Measurements from ENCODE around the gene PRND. TPM values are rescaled to one million over a fixed set of nuclear protein-coding genes. Genes with fewer than 3 reads are reported as not detected.
"Not testable (repeated sequence)": the region's sequence is repeated elsewhere in the genome, so short reads cannot be mapped to it uniquely, and the experiment has no call there.

The PRND gene
- total and polyA plus RNA-seq, 2 of the 13 experiments (the other 11 are each of a cell fraction or from before 2014, with no cell fraction given): not detected

- not testable (repeated sequence) for TF ChIP-seq SOX13 (IDR thresholded peaks at IDR 0.05)
- TF ChIP-seq SOX13 (CRISPR knock-in tag; conservative IDR thresholded peaks at IDR 0.05 in 1 of 2, IDR thresholded peaks at IDR 0.05 in 1 of 2) (peak in 1 of 2 experiments; percentile 28; a peak in 1 of 4 replicates), ZNF687 (CRISPR knock-in tag; IDR thresholded peaks at IDR 0.05) (peak; percentile 44), PITX1 (CRISPR knock-in tag; IDR thresholded peaks at IDR 0.05) (peak; percentile 63), TMF1 (CRISPR knock-in tag; IDR thresholded peaks at IDR 0.05; ENCODE audit: low read depth) (0 out of 2 replicates have a peak, but pooled peaks have one; percentile 35), ZNF644 (CRISPR knock-in tag; IDR thresholded peaks at IDR 0.05; ENCODE audit: low read depth) (peak; percentile 58; the same call in 1 of the 2 replicates)
Observed at GRCh38 chr20:4759100-4759884, 37.6 kb downstream of the PRND start (continued).

- WGBS (ENCODE audit: low lambda C conversion rate): 55% methylated on average over 10 of the region's 10 CpGs
Observed at GRCh38 chr20:4763261-4763660, 41.6 kb downstream of the PRND start.

More at GRCh38 chr20:4763261-4763660, 41.6 kb downstream of the PRND start:
- ChIA-PET CTCF (ENCODE audit: low intra/inter-chr PET ratio, low total read pairs) (no interaction called here), POLR2A (no interaction called here)
- in situ Hi-C loops (cut with HindIII; ENCODE audit: extremely low pct_ligation_motif_present, low pct_unique_long_range_greater_than_20kb) (no loop called here), intact Hi-C loops (cut with micrococcal nuclease; ENCODE audit: unreplicated experiment) (no loop called here)
- DNase-seq (ENCODE audit: low spot score): no peak
- Histone ChIP-seq H3K79me2 (ENCODE audit: insufficient read depth, low read length) (no peaks in the 10 kb centered on the region), H3K27ac (ENCODE audit: extremely low read length, insufficient read depth, low read length) (no peak overlapping the region), H3K27me3 (ENCODE audit: control insufficient read depth in 1 of 2, insufficient read depth in 2 of 2, low read length in 2 of 2) (no peaks in the 10 kb centered on the region; a peak in 1 of 5 replicates), H3K9ac (ENCODE audit: insufficient read depth, low read depth, low read length) (no peak overlapping the region), H4K20me1 (ENCODE audit: insufficient read depth, low read length) (no peaks in the 10 kb centered on the region), H3K4me1 (ENCODE audit: insufficient read depth, low read length) (peaks cover 36% of the 10 kb centered on the region), H2AFZ (ENCODE audit: low read length) (no peak overlapping the region), H3K4me2 (ENCODE audit: low read depth, low read length) (no peak overlapping the region), H3K4me3 (replicated peaks in 1 of 3; ENCODE audit: insufficient read depth in 1 of 3, low read depth in 2 of 3, low read length in 3 of 3) (no peak overlapping the region), H3K36me3 (replicated peaks in 1 of 2; ENCODE audit: control insufficient read depth in 1 of 2, insufficient read depth in 2 of 2, low read length in 2 of 2) (no peaks in the 10 kb centered on the region), H3K9me3 (ENCODE audit: low read length) (no peaks in the 10 kb centered on the region)
- no peak for ATAC-seq
- TF ChIP-seq ZBTB33 (CRISPR knock-in tag; IDR thresholded peaks at IDR 0.05) (no peak), FOXO4 (CRISPR knock-in tag; conservative IDR thresholded peaks at IDR 0.05) (0 out of 2 replicates have a peak, but pooled peaks have one; percentile 12)
- BruUV-seq (replicated peaks): no TSS peak
- no peak for FAIRE-seq

Measured in HepG2 (cell line).